Mesothelial cell of epicardium (in vitro differentiated cells): ENCODE data around the gene ADM. TPM values are rescaled to one million over a fixed set of nuclear protein-coding genes. Genes with fewer than 3 reads are reported as not detected.
A peak's percentile ranks its signal among the peaks of the same experiment; 100 is the strongest.

Experiments
- DNase-seq, 2 experiments: peaks; one replicate each; pipeline ENCODE4 v3.0.0; 2021; ENCODE audit warnings: low spot score in 2 of 2; ENCODE audit not compliant: unreplicated experiment in 2 of 2
- H3K27ac Mint-ChIP-seq: 2 replicates; pipeline ENCODE4 v1.8.0; 2021; ENCODE audit warnings: mixed read lengths
- H3K27me3 Mint-ChIP-seq: 2 replicates; pipeline ENCODE4 v1.8.0; 2021; ENCODE audit warnings: low read depth, mixed read lengths
- H3K36me3 Mint-ChIP-seq: 2 replicates; pipeline ENCODE4 v1.8.0; 2021; ENCODE audit warnings: mixed read lengths
- H3K4me1 Mint-ChIP-seq: 2 replicates; pipeline ENCODE4 v1.8.0; 2021; ENCODE audit warnings: mixed read lengths
- H3K4me3 Mint-ChIP-seq: 2 replicates; pipeline ENCODE4 v1.8.0; 2021; ENCODE audit warnings: mild to moderate bottlenecking, moderate library complexity, mixed read lengths
- H3K9me3 Mint-ChIP-seq: 2 replicates; pipeline ENCODE4 v1.8.0; 2021; ENCODE audit warnings: mixed read lengths
- total RNA-seq: library from RNA; stranded (reverse); gene quantifications from 3 replicates; pipeline ENCODE4 v1.2.1, GENCODE V29; 2021
- TF ChIP-seq, protein P1 (sequence below): fragments of 200-600 bp; sonication (generic); IDR thresholded peaks from one replicate; pipeline ENCODE4 v1.5.0; 2021; ENCODE audit warnings: antibody characterized with exemption; ENCODE audit not compliant: unreplicated experiment

The ADM gene
- total RNA-seq, 1 donor from 2014 or later = 13.8 TPM

DNA sequence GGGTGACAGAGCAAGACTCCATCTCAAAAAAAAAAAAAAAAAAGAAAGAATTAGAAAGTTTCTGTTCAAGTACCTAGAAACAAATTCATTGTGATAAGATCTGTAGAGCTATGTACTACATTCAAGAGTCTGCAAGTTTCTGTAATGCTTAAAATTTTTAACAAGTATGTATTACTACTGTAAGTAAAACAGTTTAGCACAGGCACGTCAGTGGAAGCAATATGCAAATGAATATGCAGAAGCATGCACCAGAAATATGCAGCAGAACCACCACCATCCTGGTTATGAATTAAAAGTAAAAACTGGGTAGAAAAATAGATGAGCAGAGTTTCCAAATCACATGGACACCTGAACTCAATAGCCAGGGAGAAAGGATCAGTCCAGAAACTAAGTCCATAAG, 30.1 kb upstream of the ADM start:
- TF ChIP-seq, protein P1, sequence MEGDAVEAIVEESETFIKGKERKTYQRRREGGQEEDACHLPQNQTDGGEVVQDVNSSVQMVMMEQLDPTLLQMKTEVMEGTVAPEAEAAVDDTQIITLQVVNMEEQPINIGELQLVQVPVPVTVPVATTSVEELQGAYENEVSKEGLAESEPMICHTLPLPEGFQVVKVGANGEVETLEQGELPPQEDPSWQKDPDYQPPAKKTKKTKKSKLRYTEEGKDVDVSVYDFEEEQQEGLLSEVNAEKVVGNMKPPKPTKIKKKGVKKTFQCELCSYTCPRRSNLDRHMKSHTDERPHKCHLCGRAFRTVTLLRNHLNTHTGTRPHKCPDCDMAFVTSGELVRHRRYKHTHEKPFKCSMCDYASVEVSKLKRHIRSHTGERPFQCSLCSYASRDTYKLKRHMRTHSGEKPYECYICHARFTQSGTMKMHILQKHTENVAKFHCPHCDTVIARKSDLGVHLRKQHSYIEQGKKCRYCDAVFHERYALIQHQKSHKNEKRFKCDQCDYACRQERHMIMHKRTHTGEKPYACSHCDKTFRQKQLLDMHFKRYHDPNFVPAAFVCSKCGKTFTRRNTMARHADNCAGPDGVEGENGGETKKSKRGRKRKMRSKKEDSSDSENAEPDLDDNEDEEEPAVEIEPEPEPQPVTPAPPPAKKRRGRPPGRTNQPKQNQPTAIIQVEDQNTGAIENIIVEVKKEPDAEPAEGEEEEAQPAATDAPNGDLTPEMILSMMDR = no peak
- Mint-ChIP-seq H3K4me3 (no peak overlapping the region), H3K27me3 (no peaks in the 10 kb centered on the region), H3K9me3 (no peaks in the 10 kb centered on the region), H3K36me3 (no peaks in the 10 kb centered on the region), H3K27ac (peak overlapping the region; percentile 48), H3K4me1 (peaks cover 24% of the 10 kb centered on the region)
- DNase-seq = no peak

DNA sequence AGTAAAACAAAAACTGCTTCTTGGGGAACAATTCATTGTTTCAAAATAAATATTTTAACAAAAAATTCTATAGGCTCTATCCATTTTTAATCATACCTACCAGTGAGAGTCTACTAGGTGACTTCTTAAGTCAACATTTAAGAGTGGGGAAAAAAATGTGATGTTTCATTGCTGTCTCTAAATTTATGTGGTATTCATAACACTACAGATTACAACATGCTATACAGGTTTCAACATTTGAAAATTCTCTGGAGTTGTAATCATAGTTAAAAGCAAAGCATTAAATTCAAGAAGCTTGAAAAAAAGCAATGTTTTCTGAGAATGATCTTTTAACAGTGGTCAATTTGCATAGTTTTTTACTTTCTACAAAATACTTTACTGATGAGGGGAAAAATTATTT, 29.2 kb upstream of the ADM start:
- Mint-ChIP-seq H3K27me3 (no peaks in the 10 kb centered on the region), H3K27ac (peak overlapping the region; percentile 57), H3K4me1 (peaks cover 24% of the 10 kb centered on the region)

DNA sequence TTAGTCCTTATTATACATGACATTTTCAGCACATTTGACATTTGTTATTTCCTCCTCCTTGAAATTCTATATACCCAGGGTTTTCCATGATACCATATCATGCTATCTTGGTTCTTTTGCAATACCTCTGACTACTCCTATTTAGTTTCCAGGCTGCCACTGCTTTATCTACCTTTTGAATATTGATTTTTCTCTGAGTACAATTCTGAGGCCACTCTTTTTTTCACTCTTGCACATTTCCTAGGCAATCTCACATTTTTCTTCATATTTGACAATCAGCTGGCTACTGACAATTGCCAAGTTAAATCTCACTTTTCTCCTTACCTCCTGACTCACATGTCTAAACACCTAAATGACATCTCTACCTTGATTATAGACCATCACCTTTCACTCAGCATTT, 22.8 kb upstream of the ADM start:
- H3K36me3 Mint-ChIP-seq = peaks cover 3% of the 10 kb centered on the region
- DNase-seq = no peak
- no peak overlapping the region for H3K4me3 Mint-ChIP-seq
- H3K27me3 Mint-ChIP-seq = no peaks in the 10 kb centered on the region
- no peak overlapping the region for H3K27ac Mint-ChIP-seq
- TF ChIP-seq, protein P1 = no peak
- peaks cover 3% of the 10 kb centered on the region for H3K4me1 Mint-ChIP-seq
- H3K9me3 Mint-ChIP-seq = no peaks in the 10 kb centered on the region

More for the DNA sequence above, 29.2 kb upstream of the ADM start:
- Mint-ChIP-seq H3K4me3 (no peak overlapping the region), H3K36me3 (peaks cover 3% of the 10 kb centered on the region), H3K9me3 (no peaks in the 10 kb centered on the region)
- TF ChIP-seq, protein P1 = no peak
- no peak for DNase-seq

DNA sequence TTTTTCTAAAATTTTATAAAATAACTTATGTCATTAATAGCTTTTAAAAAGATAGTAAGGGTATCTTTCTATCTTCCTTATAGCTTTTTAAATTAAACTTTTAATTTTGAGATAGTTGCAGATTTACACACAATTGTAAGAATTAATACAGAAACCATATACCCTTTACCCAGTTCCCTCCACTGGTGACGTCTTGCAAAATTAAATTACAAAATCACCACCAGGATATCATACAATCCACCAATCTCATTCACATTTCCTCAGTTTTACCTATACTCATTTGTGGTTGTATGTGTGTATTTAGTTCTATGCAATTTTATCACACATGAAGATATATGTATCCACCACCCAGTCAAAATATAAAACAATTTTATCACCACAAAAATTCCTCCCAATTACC, 20.9 kb upstream of the ADM start:
- no peak overlapping the region for H3K4me3 Mint-ChIP-seq
- H3K27me3 Mint-ChIP-seq = no peaks in the 10 kb centered on the region
- no peaks in the 10 kb centered on the region for H3K4me1 Mint-ChIP-seq
- TF ChIP-seq, protein P1 = no peak
- no peak overlapping the region for H3K27ac Mint-ChIP-seq
- DNase-seq = no peak
- H3K36me3 Mint-ChIP-seq = peaks cover 3% of the 10 kb centered on the region
- no peaks in the 10 kb centered on the region for H3K9me3 Mint-ChIP-seq

DNA sequence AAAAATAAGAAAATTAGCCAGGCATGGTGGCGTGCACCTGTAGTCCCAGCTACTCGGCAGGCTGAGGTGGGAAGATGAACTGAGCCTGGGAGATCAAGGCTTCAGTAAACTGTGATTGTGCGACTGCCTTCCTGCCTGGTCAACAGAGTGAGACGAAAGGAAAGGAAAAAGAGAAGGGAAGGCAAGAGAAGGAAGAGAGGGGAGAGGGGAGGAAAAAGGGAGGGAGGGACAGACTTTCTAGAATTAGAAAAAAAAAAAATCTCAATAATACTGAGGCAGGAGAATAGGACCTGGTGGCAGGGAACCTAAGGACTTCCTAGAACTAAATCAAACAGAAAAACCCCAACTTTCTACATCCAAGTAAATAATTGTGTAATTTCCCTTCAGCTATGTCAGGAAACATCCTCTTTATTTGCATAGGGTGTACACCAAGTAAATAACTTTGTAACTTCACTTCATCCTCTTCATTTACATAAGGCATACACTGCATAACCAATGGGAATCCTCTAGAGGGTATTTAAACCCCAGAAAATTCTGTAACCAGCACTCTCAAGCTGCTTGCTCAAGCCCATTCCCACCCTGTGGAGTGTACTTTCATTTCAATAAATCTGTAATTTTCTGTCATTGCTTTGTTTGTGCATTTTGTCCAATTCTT, 19.6 kb upstream of the ADM start:
- DNase-seq = no peak
- Mint-ChIP-seq H3K27ac (no peak overlapping the region), H3K36me3 (peaks cover 2% of the 10 kb centered on the region), H3K4me1 (no peaks in the 10 kb centered on the region), H3K4me3 (no peak overlapping the region), H3K9me3 (no peaks in the 10 kb centered on the region), H3K27me3 (no peaks in the 10 kb centered on the region)
- TF ChIP-seq, protein P1 = no peak
